ENCODE results near the gene AMPH.
"Not testable (repeated sequence)": the region's sequence is repeated elsewhere in the genome, so short reads cannot be mapped to it uniquely, and the experiment has no call there.

Gene AMPH

GRCh38 chr7:38629651-38630510, 1.3 kb downstream of the AMPH start:
- in situ Hi-C loops (cut with MboI; ENCODE audit: low sequenced_read_pairs), result no loop called here

GRCh38 chr7:38628630-38629385, 2.4 kb downstream of the AMPH start:
- in situ Hi-C loops (cut with MboI; ENCODE audit: low sequenced_read_pairs), result no loop called here

- in situ Hi-C loops (cut with MboI; ENCODE audit: low sequenced_read_pairs), result no loop called here
Observed at GRCh38 chr7:38625866-38626265, 5.3 kb downstream of the AMPH start.

- in situ Hi-C loops (cut with MboI; ENCODE audit: low sequenced_read_pairs), result no loop called here
Observed at GRCh38 chr7:38615665-38616064, 15.5 kb downstream of the AMPH start.

GRCh38 chr7:38607466-38607865, 23.7 kb downstream of the AMPH start:
- in situ Hi-C loops (cut with MboI; ENCODE audit: low sequenced_read_pairs), result no loop called here

- in situ Hi-C loops (cut with MboI; ENCODE audit: low sequenced_read_pairs), result no loop called here
Observed at GRCh38 chr7:38600741-38601140, 30.4 kb downstream of the AMPH start.

GRCh38 chr7:38594949-38595348, 36.2 kb downstream of the AMPH start:
- in situ Hi-C loops (cut with MboI; ENCODE audit: low sequenced_read_pairs), result no loop called here

- in situ Hi-C loops (cut with MboI; ENCODE audit: low sequenced_read_pairs), result no loop called here
Observed at GRCh38 chr7:38592737-38593288, 38.4 kb downstream of the AMPH start.

GRCh38 chr7:38585572-38586354, 45.4 kb downstream of the AMPH start:
- in situ Hi-C loops (cut with MboI; ENCODE audit: low sequenced_read_pairs), result no loop called here

- in situ Hi-C loops (cut with MboI; ENCODE audit: low sequenced_read_pairs), result no loop called here
Observed at GRCh38 chr7:38584443-38585210, 46.5 kb downstream of the AMPH start.

GRCh38 chr7:38580485-38580884, 50.7 kb downstream of the AMPH start:
- in situ Hi-C loops (cut with MboI; ENCODE audit: low sequenced_read_pairs), result no loop called here

GRCh38 chr7:38574086-38574485, 57.1 kb downstream of the AMPH start:
- in situ Hi-C loops (cut with MboI; ENCODE audit: low sequenced_read_pairs), result no loop called here

- in situ Hi-C loops (cut with MboI; ENCODE audit: low sequenced_read_pairs), result not testable (repeated sequence)
Observed at GRCh38 chr7:38571620-38572019, 59.6 kb downstream of the AMPH start.

- in situ Hi-C loops (cut with MboI; ENCODE audit: low sequenced_read_pairs), result no loop called here
Observed at GRCh38 chr7:38568497-38568896, 62.7 kb downstream of the AMPH start.

- in situ Hi-C loops (cut with MboI; ENCODE audit: low sequenced_read_pairs), result no loop called here
Observed at GRCh38 chr7:38565289-38565688, 65.9 kb downstream of the AMPH start.

GRCh38 chr7:38563741-38564140, 67.4 kb downstream of the AMPH start:
- in situ Hi-C loops (cut with MboI; ENCODE audit: low sequenced_read_pairs), result no loop called here

- in situ Hi-C loops (cut with MboI; ENCODE audit: low sequenced_read_pairs), result no loop called here
Observed at GRCh38 chr7:38561166-38561565, 70.0 kb downstream of the AMPH start.

GRCh38 chr7:38558761-38559345, 72.3 kb downstream of the AMPH start:
- in situ Hi-C loops (cut with MboI; ENCODE audit: low sequenced_read_pairs), result no loop called here

- in situ Hi-C loops (cut with MboI; ENCODE audit: low sequenced_read_pairs), result no loop called here
Observed at GRCh38 chr7:38554586-38554985, 76.6 kb downstream of the AMPH start.

- in situ Hi-C loops (cut with MboI; ENCODE audit: low sequenced_read_pairs), result no loop called here
Observed at GRCh38 chr7:38550836-38551235, 80.3 kb downstream of the AMPH start.
